Cardiac muscle cell (in vitro differentiated cells and primary cell): Measurements from ENCODE around the gene PGBD2. TPM values are rescaled to one million over a fixed set of nuclear protein-coding genes. Genes with fewer than 3 reads are reported as not detected.

ENCODE experiments used
- DNase-seq, 2 donors: peaks; one replicate each; pipeline versions ENCODE4 v3.0.0 to v3.0.0-alpha.2; 2010 to 2017; ENCODE audit warnings: low read depth in 1 of 2, low spot score in 1 of 2
- H3K27ac ChIP-seq: fragments of 200-600 bp; sonication (generic); 2 replicates; pipeline ENCODE4 v1.5.1; 2016
- H3K27me3 ChIP-seq: fragments of 200-600 bp; sonication (generic); 2 replicates; pipeline ENCODE4 v1.6.0; 2016; ENCODE audit warnings: control low read depth
- H3K36me3 ChIP-seq: fragments of 200-600 bp; sonication (generic); 2 replicates; pipeline ENCODE4 v1.5.1; 2016; ENCODE audit warnings: control low read depth
- H3K4me1 ChIP-seq: fragments of 200-600 bp; sonication (generic); 2 replicates; pipeline ENCODE4 v1.8.1; 2017; ENCODE audit warnings: low read depth, mild to moderate bottlenecking, mixed run types
- H3K4me3 ChIP-seq: fragments of 200-600 bp; sonication (generic); 2 replicates; pipeline ENCODE4 v1.5.1; 2016; ENCODE audit warnings: mild to moderate bottlenecking
- H3K9me3 ChIP-seq: fragments of 200-600 bp; sonication (generic); 2 replicates; pipeline ENCODE4 v1.5.1; 2017; ENCODE audit warnings: low read depth, mild to moderate bottlenecking, control low read depth
- CTCF ChIP-seq: IDR thresholded peaks from 2 replicates; pipeline ENCODE4 v1.5.1; 2012; ENCODE audit warnings: low read depth, mild to moderate bottlenecking, low read length
- polyA plus RNA-seq: library from polyadenylated mRNA; unstranded; fragments of >200 nt; fragmentation: Nextera tagmentation; extraction: Ambion mirVana; gene quantifications from 2 replicates; pipeline ENCODE4 v1.2.1, GENCODE V29; 2016
- total RNA-seq: library from RNA; depleted of rRNA; stranded (reverse); fragments of >200 nt; gene quantifications from 2 replicates; pipeline ENCODE4 v1.2.3, GENCODE V29; 2016

The PGBD2 gene
- total RNA-seq, result 4.0 and 8.0 TPM in 2 replicates
- polyA plus RNA-seq, result 4.8 and 5.8 TPM in 2 replicates

- Histone ChIP-seq H3K27me3 (no peaks in the 10 kb centered on the region), H3K36me3 (no peaks in the 10 kb centered on the region), H3K9me3 (no peaks in the 10 kb centered on the region), H3K4me1 (peaks cover 12% of the 10 kb centered on the region), H3K4me3 (peak within 1 kb of the TSS; percentile 55), H3K27ac (peak within 1 kb of the TSS; percentile 100)
- TF ChIP-seq CTCF, result peak; percentile 61
- DNase-seq, result peak; percentile 94 to 96
Measured at GRCh38 chr1:248906009-248906752, at the start of gene PGBD2. PGBD2 (plus strand) TSS chr1:248906235; CDS start chr1:248913863, 7,628 bp downstream.

- Histone ChIP-seq H3K36me3 (peaks cover 5% of the 10 kb centered on the region), H3K9me3 (no peaks in the 10 kb centered on the region), H3K4me3 (no peak overlapping the region), H3K27me3 (peaks cover 11% of the 10 kb centered on the region), H3K4me1 (peaks cover 10% of the 10 kb centered on the region), H3K27ac (no peak overlapping the region)
- no peak for DNase-seq
- no peak for TF ChIP-seq CTCF
Measured at GRCh38 chr1:248857201-248857600, 48.8 kb upstream of the PGBD2 start.

- H3K4me3 ChIP-seq, result peak overlapping the region; percentile 47
- DNase-seq, result no peak
- no peaks in the 10 kb centered on the region for H3K9me3 ChIP-seq
- peaks cover 5% of the 10 kb centered on the region for H3K36me3 ChIP-seq
- peaks cover 13% of the 10 kb centered on the region for H3K27me3 ChIP-seq
- H3K27ac ChIP-seq, result peak overlapping the region; percentile 84
- no peak for TF ChIP-seq CTCF
- peaks cover 11% of the 10 kb centered on the region for H3K4me1 ChIP-seq
Measured at GRCh38 chr1:248857749-248858095, 48.3 kb upstream of the PGBD2 start.

- Histone ChIP-seq H3K27ac (peak overlapping the region; percentile 84), H3K36me3 (peaks cover 5% of the 10 kb centered on the region), H3K4me1 (peaks cover 12% of the 10 kb centered on the region), H3K4me3 (peak overlapping the region; percentile 47), H3K9me3 (no peaks in the 10 kb centered on the region), H3K27me3 (peaks cover 13% of the 10 kb centered on the region)
- peak; percentile 32 for TF ChIP-seq CTCF
- DNase-seq, result peak; percentile 70 to 72
Measured at GRCh38 chr1:248858096-248858890, 47.7 kb upstream of the PGBD2 start.

DNA sequence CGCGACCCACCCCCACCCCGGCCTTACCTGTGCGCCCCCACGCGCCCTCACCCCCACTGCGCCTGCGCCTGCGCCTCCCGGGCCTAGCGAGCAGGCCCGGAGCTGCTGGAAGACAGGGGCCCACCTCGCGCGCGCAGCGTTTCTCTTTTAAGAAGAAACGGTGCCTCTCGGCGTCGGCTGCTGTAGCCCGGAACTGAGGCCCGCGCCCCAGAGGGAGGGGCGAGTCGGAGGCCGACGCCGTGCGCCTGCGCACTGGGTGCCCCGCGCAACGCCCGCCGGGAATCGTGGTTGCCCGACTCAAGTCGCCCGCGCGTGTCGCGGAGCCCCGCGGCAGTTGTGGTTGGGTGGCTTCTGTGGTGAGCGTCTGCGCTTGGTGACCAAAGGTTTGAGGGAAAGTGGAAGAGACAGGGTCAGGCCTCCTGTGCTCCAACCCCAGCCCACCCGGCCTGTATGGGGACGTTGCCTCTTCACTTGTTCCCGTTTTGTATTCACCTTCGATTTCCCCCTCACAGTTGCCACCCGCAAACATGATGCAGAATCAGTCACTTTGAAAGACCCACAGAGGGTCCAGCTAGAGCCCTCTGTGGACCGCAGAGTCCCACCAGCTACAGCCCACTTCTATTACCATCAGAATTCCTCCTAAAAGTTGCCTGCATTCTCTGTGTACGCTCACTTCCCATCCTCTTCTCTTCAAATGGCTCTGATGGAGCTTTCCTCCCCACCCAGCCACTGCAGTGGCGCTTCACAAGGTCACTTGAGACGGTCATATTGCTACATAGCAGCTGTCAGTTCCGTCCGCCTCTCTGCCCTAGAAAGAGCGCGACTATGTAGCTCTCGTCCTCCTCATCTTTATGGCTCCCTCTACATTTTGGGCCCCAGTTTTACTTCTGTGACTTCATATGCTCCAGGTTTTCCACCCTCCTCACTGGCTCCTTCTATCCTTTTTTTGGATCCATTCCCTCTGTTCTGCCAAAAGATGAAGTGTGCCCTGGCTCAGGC lies 46.8 kb upstream of the PGBD2 start, which contains the start of gene ZNF692:
Gene ZNF692 (minus strand): TSS at position 195 of the 999 bp plus-strand sequence. CDS start 776 bp downstream, outside the sequence.
- peak within 1 kb of the TSS; percentile 84 for H3K27ac ChIP-seq
- DNase-seq, result peak; percentile 98 to 99
- no peak for TF ChIP-seq CTCF

More for the DNA sequence above, 46.8 kb upstream of the PGBD2 start, which contains the start of gene ZNF692:
- H3K36me3 ChIP-seq, result no peaks in the 10 kb centered on the region
- H3K9me3 ChIP-seq, result no peaks in the 10 kb centered on the region
- peak within 1 kb of the TSS; percentile 47 for H3K4me3 ChIP-seq
- peaks cover 13% of the 10 kb centered on the region for H3K27me3 ChIP-seq
- peaks cover 21% of the 10 kb centered on the region for H3K4me1 ChIP-seq
